H1 (cell line): ENCODE data around the gene PDYN. TPM values are rescaled to one million over a fixed set of nuclear protein-coding genes. Genes with fewer than 3 reads are reported as not detected.

Experiments
- BCL11A ChIP-seq, 2 experiments: IDR thresholded peaks; one replicate each; pipeline ENCODE4 v1.6.1; 2011; ENCODE audit warnings: low read depth in 2 of 2, low read length in 2 of 2, mild to moderate bottlenecking in 2 of 2
- FOSL1 ChIP-seq: IDR thresholded peaks from 2 replicates; pipeline ENCODE4 v1.6.1; 2011; ENCODE audit warnings: mild to moderate bottlenecking, low read depth, low read length, moderate library complexity; ENCODE audit not compliant: insufficient read depth
- KDM4A ChIP-seq: IDR thresholded peaks from one replicate; pipeline ENCODE4 v1.7.1; 2012; ENCODE audit warnings: low read depth, mild to moderate bottlenecking, moderate library complexity, low read length, inconsistent platforms; ENCODE audit not compliant: severe bottlenecking
- MAFK ChIP-seq: IDR thresholded peaks from 2 replicates; pipeline ENCODE4 v1.6.1; 2012; ENCODE audit warnings: low read depth, mild to moderate bottlenecking, improper control_type of control experiment, low read length
- NRF1 ChIP-seq: IDR thresholded peaks from 2 replicates; pipeline ENCODE4 v1.6.1; 2011; ENCODE audit warnings: mild to moderate bottlenecking, low read depth, low read length, improper control_type of control experiment
- POLR2A ChIP-seq, 2 experiments: IDR thresholded peaks; 1 replicate in 1 of 2; 2 replicates in 1 of 2; pipeline ENCODE4 v1.6.1; 2011; ENCODE audit warnings: low read depth in 2 of 2, low read length in 2 of 2, mild to moderate bottlenecking in 2 of 2; ENCODE audit errors: control extremely low read depth in 1 of 2
- SP2 ChIP-seq: IDR thresholded peaks from 2 replicates; pipeline ENCODE4 v1.6.1; 2012; ENCODE audit warnings: mild to moderate bottlenecking, low read length, inconsistent platforms
- TCF12 ChIP-seq: IDR thresholded peaks from 2 replicates; pipeline ENCODE4 v1.6.1; 2011; ENCODE audit warnings: low read depth, mild to moderate bottlenecking, low read length
- YY1 ChIP-seq: IDR thresholded peaks from 2 replicates; pipeline ENCODE4 v1.6.1; 2011; ENCODE audit warnings: low read depth, mild to moderate bottlenecking, low read length
- polyA plus RNA-seq, 7 experiments: library from polyadenylated mRNA; depleted of rRNA in 3 of 7; stranded (reverse) in 5 of 7; unstranded in 2 of 7; fragments of >200 nt in 5 of 7; fragments of 200-250 nt in 2 of 7; gene quantifications; 1 replicate in 5 of 7; 2 replicates in 1 of 7; 4 replicates in 1 of 7; pipeline versions ENCODE4 v1.2.1 to v1.2.3, GENCODE V29; 2011 to 2013; ENCODE audit warnings: missing spikeins in 2 of 7, mixed read lengths in 2 of 7
- total RNA-seq: library from RNA; stranded (reverse); fragmentation: NEBNext Ultra II Directional; extraction: Animal tissue kit (Norgen Biotek cat#: 25700); gene quantifications from 2 replicates; pipeline ENCODE4 v1.2.1, GENCODE V29; 2021
- TF ChIP-seq, protein P1 (sequence below): fragments of 300-600 bp; sonication (generic); IDR thresholded peaks from 2 replicates; pipeline ENCODE4 v1.7.1; 2012; ENCODE audit warnings: low read length, moderate library complexity, mild to moderate bottlenecking, inconsistent platforms; ENCODE audit not compliant: insufficient replicate concordance

The PDYN gene
- total and polyA plus RNA-seq, 2 of the 8 experiments (the other 6 are each of a cell fraction or from before 2014, with no cell fraction given) = 0.54 to 0.60 TPM

DNA sequence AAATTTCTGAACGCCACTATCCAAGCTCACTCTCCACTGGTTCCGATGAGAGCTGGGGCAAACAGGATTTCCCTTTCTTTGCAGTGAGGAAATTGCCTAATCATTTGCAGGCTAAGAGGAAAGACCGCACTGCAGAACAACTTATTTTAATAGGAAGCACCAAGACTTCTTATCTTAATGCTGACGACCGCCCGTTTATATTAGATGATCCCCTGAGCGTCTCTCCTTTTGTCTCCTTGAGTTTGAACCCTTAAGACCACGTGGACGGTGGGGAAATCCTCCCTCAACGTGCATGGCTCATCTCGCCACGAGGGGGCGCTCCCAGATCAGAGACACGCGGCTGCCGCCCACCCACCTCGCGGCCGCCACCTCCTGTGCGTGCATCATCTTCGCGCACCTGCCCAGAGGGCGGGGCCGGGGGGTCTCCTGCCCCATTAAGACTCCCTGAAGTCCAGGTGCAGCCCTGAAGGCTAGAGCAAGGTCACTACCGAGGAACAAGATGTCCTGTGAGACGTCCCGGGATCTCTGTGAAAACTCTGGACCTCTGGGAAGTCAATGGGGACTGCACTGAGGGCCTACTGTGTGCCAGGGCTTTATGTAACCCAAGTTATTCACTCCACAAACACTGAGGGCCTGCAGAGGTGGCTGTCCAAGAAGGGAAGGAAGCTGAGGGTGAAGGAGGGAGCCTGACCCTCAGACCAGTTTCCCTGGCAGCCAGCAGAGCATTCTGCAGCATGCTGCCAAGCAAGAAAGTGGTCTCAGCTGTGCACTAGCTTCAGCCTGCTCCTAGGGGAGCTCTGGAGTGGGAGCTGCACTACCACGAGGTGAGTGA is 28.1 kb downstream of the PDYN start (continued):
- TF ChIP-seq, protein P1, sequence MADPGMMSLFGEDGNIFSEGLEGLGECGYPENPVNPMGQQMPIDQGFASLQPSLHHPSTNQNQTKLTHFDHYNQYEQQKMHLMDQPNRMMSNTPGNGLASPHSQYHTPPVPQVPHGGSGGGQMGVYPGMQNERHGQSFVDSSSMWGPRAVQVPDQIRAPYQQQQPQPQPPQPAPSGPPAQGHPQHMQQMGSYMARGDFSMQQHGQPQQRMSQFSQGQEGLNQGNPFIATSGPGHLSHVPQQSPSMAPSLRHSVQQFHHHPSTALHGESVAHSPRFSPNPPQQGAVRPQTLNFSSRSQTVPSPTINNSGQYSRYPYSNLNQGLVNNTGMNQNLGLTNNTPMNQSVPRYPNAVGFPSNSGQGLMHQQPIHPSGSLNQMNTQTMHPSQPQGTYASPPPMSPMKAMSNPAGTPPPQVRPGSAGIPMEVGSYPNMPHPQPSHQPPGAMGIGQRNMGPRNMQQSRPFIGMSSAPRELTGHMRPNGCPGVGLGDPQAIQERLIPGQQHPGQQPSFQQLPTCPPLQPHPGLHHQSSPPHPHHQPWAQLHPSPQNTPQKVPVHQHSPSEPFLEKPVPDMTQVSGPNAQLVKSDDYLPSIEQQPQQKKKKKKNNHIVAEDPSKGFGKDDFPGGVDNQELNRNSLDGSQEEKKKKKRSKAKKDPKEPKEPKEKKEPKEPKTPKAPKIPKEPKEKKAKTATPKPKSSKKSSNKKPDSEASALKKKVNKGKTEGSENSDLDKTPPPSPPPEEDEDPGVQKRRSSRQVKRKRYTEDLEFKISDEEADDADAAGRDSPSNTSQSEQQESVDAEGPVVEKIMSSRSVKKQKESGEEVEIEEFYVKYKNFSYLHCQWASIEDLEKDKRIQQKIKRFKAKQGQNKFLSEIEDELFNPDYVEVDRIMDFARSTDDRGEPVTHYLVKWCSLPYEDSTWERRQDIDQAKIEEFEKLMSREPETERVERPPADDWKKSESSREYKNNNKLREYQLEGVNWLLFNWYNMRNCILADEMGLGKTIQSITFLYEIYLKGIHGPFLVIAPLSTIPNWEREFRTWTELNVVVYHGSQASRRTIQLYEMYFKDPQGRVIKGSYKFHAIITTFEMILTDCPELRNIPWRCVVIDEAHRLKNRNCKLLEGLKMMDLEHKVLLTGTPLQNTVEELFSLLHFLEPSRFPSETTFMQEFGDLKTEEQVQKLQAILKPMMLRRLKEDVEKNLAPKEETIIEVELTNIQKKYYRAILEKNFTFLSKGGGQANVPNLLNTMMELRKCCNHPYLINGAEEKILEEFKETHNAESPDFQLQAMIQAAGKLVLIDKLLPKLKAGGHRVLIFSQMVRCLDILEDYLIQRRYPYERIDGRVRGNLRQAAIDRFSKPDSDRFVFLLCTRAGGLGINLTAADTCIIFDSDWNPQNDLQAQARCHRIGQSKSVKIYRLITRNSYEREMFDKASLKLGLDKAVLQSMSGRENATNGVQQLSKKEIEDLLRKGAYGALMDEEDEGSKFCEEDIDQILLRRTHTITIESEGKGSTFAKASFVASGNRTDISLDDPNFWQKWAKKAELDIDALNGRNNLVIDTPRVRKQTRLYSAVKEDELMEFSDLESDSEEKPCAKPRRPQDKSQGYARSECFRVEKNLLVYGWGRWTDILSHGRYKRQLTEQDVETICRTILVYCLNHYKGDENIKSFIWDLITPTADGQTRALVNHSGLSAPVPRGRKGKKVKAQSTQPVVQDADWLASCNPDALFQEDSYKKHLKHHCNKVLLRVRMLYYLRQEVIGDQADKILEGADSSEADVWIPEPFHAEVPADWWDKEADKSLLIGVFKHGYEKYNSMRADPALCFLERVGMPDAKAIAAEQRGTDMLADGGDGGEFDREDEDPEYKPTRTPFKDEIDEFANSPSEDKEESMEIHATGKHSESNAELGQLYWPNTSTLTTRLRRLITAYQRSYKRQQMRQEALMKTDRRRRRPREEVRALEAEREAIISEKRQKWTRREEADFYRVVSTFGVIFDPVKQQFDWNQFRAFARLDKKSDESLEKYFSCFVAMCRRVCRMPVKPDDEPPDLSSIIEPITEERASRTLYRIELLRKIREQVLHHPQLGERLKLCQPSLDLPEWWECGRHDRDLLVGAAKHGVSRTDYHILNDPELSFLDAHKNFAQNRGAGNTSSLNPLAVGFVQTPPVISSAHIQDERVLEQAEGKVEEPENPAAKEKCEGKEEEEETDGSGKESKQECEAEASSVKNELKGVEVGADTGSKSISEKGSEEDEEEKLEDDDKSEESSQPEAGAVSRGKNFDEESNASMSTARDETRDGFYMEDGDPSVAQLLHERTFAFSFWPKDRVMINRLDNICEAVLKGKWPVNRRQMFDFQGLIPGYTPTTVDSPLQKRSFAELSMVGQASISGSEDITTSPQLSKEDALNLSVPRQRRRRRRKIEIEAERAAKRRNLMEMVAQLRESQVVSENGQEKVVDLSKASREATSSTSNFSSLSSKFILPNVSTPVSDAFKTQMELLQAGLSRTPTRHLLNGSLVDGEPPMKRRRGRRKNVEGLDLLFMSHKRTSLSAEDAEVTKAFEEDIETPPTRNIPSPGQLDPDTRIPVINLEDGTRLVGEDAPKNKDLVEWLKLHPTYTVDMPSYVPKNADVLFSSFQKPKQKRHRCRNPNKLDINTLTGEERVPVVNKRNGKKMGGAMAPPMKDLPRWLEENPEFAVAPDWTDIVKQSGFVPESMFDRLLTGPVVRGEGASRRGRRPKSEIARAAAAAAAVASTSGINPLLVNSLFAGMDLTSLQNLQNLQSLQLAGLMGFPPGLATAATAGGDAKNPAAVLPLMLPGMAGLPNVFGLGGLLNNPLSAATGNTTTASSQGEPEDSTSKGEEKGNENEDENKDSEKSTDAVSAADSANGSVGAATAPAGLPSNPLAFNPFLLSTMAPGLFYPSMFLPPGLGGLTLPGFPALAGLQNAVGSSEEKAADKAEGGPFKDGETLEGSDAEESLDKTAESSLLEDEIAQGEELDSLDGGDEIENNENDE = no peak
- TF ChIP-seq TCF12 = peak; percentile 89; the same call in 1 of the 2 replicates
- no peak for TF ChIP-seq SP2
- TF ChIP-seq NRF1 = no peak
- TF ChIP-seq MAFK = no peak
- TF ChIP-seq FOSL1 = no peak
- peak; percentile 17 for TF ChIP-seq KDM4A
- no peak for TF ChIP-seq YY1
- TF ChIP-seq POLR2A (IDR thresholded peaks at IDR 0.05; ENCODE audit: control extremely low read depth in 1 of 2, low read depth in 2 of 2, low read length in 2 of 2) = no peak
- TF ChIP-seq BCL11A (IDR thresholded peaks at IDR 0.05; ENCODE audit: low read depth in 2 of 2, low read length in 2 of 2) = no peak
